Brain microvascular endothelial cell (primary cell): ENCODE data around the gene POP7.

Experiments
- DNase-seq: peaks from one replicate; pipeline ENCODE4 v3.0.0-alpha.2; 2020
- H3K27ac ChIP-seq: fragments of 250-450 bp; sonication (Bioruptor Pico); 2 replicates; pipeline ENCODE4 v1.5.1; 2020; ENCODE audit warnings: mild to moderate bottlenecking, moderate library complexity
- H3K27me3 ChIP-seq: fragments of 250-450 bp; sonication (Bioruptor Pico); replicated peaks from 2 replicates; pipeline ENCODE4 v1.5.1; 2020; ENCODE audit warnings: mild to moderate bottlenecking
- H3K36me3 ChIP-seq: fragments of 250-450 bp; sonication (Bioruptor Pico); replicated peaks from 2 replicates; pipeline ENCODE4 v1.5.1; 2020; ENCODE audit warnings: mild to moderate bottlenecking
- H3K4me3 ChIP-seq: 2 replicates; pipeline ENCODE4 v1.5.1; 2011; ENCODE audit warnings: low read depth, mild to moderate bottlenecking, control low read depth, low read length, moderate library complexity
- CTCF ChIP-seq: IDR thresholded peaks from 2 replicates; pipeline ENCODE4 v1.5.1; 2011; ENCODE audit warnings: low read depth, mild to moderate bottlenecking, moderate library complexity, low read length, control low read depth, inconsistent platforms; ENCODE audit errors: missing control alignments
- in situ Hi-C: cut with HindIII; loops from 2 replicates; pipeline ENCODE4 v1.10.0; 2017; ENCODE audit warnings: low sequenced_read_pairs, low pct_ligation_motif_present

POP7 gene

DNA sequence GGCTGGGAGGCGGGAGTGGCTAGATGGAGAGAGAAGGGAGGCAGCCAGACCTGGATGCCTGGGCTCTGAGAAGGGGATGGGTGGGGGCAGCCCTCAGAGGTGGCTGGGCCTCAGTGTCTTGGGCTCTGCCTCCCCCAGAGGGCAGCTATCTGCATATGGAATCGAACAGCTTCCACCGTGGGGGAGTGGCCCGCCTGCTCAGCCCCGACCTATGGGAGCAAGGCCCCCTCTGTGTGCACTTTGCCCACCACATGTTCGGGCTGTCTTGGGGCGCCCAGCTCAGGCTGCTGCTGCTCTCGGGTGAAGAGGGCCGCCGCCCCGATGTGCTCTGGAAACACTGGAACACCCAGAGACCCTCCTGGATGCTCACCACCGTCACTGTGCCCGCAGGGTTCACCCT lies 30.8 kb downstream of the POP7 start:
- DNase-seq: no peak
- Histone ChIP-seq H3K27me3 (no peaks in the 10 kb centered on the region), H3K27ac (no peak overlapping the region), H3K4me3 (no peak overlapping the region), H3K36me3 (no peaks in the 10 kb centered on the region)
- no peak for TF ChIP-seq CTCF
- in situ Hi-C loops: no loop called here

DNA sequence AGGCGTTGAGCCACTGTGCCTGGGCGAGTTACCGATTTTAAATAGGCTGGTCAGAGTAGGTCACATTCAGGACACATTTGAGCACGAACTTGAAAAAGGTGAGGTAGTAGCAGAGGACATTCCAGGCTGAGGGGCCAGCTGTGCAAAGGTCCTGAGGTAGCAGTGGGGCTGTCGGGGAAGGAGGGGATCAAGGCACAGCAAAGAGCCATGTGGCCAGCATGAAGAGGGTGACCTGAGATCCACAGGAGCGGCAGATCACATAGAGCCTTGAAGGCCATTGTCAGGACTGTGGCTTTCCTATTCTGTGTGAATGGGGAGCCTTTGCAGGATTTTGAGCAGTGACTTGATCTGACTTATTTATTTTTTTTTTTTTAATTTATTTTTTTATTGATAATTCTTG lies 34.0 kb downstream of the POP7 start:
- H3K27ac ChIP-seq: no peak overlapping the region
- TF ChIP-seq CTCF: no peak

DNA sequence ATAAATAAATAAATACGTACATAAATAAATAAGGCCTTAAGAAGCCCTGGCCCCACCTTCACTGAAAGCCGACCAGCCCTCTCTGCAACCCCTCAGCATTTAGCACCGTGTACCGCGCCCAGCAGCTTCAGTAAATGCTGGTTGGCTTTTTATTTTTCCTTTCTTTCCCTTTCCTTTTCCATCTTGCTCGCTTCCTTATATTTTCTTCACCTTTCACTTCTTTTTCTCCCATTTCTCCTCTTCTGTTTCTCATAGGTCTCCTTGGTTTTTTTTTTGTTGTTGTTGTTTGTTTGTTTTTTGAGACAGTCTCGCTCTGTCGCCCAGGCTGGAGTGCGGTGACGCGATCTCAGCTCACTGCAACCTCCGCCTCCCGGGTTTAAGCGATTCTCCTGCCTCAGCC lies 38.7 kb downstream of the POP7 start:
- Histone ChIP-seq H3K36me3 (no peaks in the 10 kb centered on the region), H3K27ac (no peak overlapping the region), H3K4me3 (no peak overlapping the region), H3K27me3 (no peaks in the 10 kb centered on the region)
- in situ Hi-C loops: no loop called here
- TF ChIP-seq CTCF: no peak
- DNase-seq: no peak

More for the DNA sequence above, 34.0 kb downstream of the POP7 start:
- DNase-seq: no peak
- in situ Hi-C loops: no loop called here
- H3K27me3 ChIP-seq: no peaks in the 10 kb centered on the region
- H3K36me3 ChIP-seq: no peaks in the 10 kb centered on the region
- no peak overlapping the region for H3K4me3 ChIP-seq

GRCh38 chr7:100745184-100745583 lies 39.3 kb downstream of the POP7 start:
- in situ Hi-C loops: no loop called here
- no peaks in the 10 kb centered on the region for H3K36me3 ChIP-seq
- no peak overlapping the region for H3K27ac ChIP-seq
- peaks cover under 1% of the 10 kb centered on the region for H3K27me3 ChIP-seq
- TF ChIP-seq CTCF: no peak
- peak overlapping the region; percentile 40 for H3K4me3 ChIP-seq
- peak; percentile 9 for DNase-seq

DNA sequence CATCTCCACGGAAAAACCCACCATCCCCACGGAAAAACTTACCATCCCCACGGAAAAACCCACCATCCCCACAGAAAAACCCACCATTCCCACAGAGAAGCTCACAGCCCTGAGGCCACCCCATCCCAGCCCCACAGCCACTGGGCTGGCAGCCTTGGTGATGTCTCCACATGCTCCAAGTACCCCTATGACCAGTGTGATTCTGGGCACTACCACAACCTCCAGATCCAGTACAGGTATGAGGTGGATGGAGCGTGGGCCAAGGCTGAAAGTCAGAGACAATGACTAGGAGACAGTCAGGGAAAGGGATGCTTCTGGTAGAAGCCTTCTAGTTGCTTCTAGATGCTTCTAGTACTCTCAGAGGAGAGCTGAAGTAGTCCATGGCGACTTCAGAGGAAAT lies 47.1 kb downstream of the POP7 start:
- no peaks in the 10 kb centered on the region for H3K36me3 ChIP-seq
- TF ChIP-seq CTCF: no peak
- peaks cover 8% of the 10 kb centered on the region for H3K27me3 ChIP-seq
- DNase-seq: no peak
- in situ Hi-C loops: no loop called here
- H3K4me3 ChIP-seq: no peak overlapping the region
- H3K27ac ChIP-seq: no peak overlapping the region

- in situ Hi-C loops: no loop called here
- Histone ChIP-seq H3K4me3 (no peak overlapping the region), H3K36me3 (no peaks in the 10 kb centered on the region), H3K27ac (no peak overlapping the region), H3K27me3 (peaks cover 8% of the 10 kb centered on the region)
- DNase-seq: no peak
- no peak for TF ChIP-seq CTCF
Measured at GRCh38 chr7:100753750-100754149, 47.8 kb downstream of the POP7 start.
